ENCODE results near the gene GPNMB.

The GPNMB gene

GRCh38 chr7:23207884-23208283 is 38.7 kb upstream of the GPNMB start:
- H3K36me3 ChIP-seq (ENCODE audit: insufficient read depth, low read length) = peaks cover 8% of the 10 kb centered on the region; the same call in 1 of the 2 replicates
- TF ChIP-seq EZH2 (IDR thresholded peaks at IDR 0.05; ENCODE audit: borderline replicate concordance, low read length) = no peak
- TF ChIP-seq, protein P1, sequence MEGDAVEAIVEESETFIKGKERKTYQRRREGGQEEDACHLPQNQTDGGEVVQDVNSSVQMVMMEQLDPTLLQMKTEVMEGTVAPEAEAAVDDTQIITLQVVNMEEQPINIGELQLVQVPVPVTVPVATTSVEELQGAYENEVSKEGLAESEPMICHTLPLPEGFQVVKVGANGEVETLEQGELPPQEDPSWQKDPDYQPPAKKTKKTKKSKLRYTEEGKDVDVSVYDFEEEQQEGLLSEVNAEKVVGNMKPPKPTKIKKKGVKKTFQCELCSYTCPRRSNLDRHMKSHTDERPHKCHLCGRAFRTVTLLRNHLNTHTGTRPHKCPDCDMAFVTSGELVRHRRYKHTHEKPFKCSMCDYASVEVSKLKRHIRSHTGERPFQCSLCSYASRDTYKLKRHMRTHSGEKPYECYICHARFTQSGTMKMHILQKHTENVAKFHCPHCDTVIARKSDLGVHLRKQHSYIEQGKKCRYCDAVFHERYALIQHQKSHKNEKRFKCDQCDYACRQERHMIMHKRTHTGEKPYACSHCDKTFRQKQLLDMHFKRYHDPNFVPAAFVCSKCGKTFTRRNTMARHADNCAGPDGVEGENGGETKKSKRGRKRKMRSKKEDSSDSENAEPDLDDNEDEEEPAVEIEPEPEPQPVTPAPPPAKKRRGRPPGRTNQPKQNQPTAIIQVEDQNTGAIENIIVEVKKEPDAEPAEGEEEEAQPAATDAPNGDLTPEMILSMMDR (IDR thresholded peaks at IDR 0.05; ENCODE audit: low read length) = no peak
- H3K27ac ChIP-seq (ENCODE audit: low read depth, low read length, poor library complexity, severe bottlenecking) = no peak overlapping the region
- H3K79me2 ChIP-seq (ENCODE audit: insufficient read depth, low read length) = no peaks in the 10 kb centered on the region
- H3K9me2 ChIP-seq (ENCODE audit: low read depth, low read length) = no peaks in the 10 kb centered on the region
- H3K9me3 ChIP-seq (ENCODE audit: low read length) = no peaks in the 10 kb centered on the region
- H3F3A ChIP-seq (ENCODE audit: insufficient read depth, low read length) = no peaks in the 10 kb centered on the region
- H3K9ac ChIP-seq (ENCODE audit: low read length) = no peak overlapping the region
- H3K27me3 ChIP-seq (ENCODE audit: insufficient read depth, low read length) = no peaks in the 10 kb centered on the region
- H4K20me1 ChIP-seq (ENCODE audit: insufficient read depth, low read length) = no peaks in the 10 kb centered on the region
- no peaks in the 10 kb centered on the region for H3K4me1 ChIP-seq (ENCODE audit: insufficient read depth, low read length, severe bottlenecking)
- no peak overlapping the region for H3K4me3 ChIP-seq (ENCODE audit: low read depth, low read length, poor library complexity, severe bottlenecking)
- no peak overlapping the region for H3K4me2 ChIP-seq (ENCODE audit: low read length)
- H2AFZ ChIP-seq (ENCODE audit: low read length) = no peak overlapping the region

- no peak for TF ChIP-seq EZH2 (IDR thresholded peaks at IDR 0.05; ENCODE audit: borderline replicate concordance, low read length)
- TF ChIP-seq, protein P1 (IDR thresholded peaks at IDR 0.05; ENCODE audit: low read length) = no peak
- Histone ChIP-seq H4K20me1 (ENCODE audit: insufficient read depth, low read length) (no peaks in the 10 kb centered on the region), H3K4me2 (ENCODE audit: low read length) (no peak overlapping the region), H3K4me1 (ENCODE audit: insufficient read depth, low read length, severe bottlenecking) (no peaks in the 10 kb centered on the region), H3K9me3 (ENCODE audit: low read length) (no peaks in the 10 kb centered on the region), H3K4me3 (ENCODE audit: low read depth, low read length, poor library complexity, severe bottlenecking) (no peak overlapping the region), H3K9ac (ENCODE audit: low read length) (no peak overlapping the region), H3F3A (ENCODE audit: insufficient read depth, low read length) (no peaks in the 10 kb centered on the region), H2AFZ (ENCODE audit: low read length) (no peak overlapping the region), H3K79me2 (ENCODE audit: insufficient read depth, low read length) (no peaks in the 10 kb centered on the region), H3K9me2 (ENCODE audit: low read depth, low read length) (no peaks in the 10 kb centered on the region), H3K27ac (ENCODE audit: low read depth, low read length, poor library complexity, severe bottlenecking) (no peak overlapping the region), H3K36me3 (ENCODE audit: insufficient read depth, low read length) (peaks cover 8% of the 10 kb centered on the region; the same call in 1 of the 2 replicates), H3K27me3 (ENCODE audit: insufficient read depth, low read length) (no peaks in the 10 kb centered on the region)
Measured at GRCh38 chr7:23208316-23208715, 38.3 kb upstream of the GPNMB start.

GRCh38 chr7:23210506-23210905 is 36.1 kb upstream of the GPNMB start:
- TF ChIP-seq, protein P1 (IDR thresholded peaks at IDR 0.05; ENCODE audit: low read length) = no peak
- TF ChIP-seq EZH2 (IDR thresholded peaks at IDR 0.05; ENCODE audit: borderline replicate concordance, low read length) = no peak
- H3K9ac ChIP-seq (ENCODE audit: low read length) = no peak overlapping the region
- no peak overlapping the region for H2AFZ ChIP-seq (ENCODE audit: low read length)
- H3K79me2 ChIP-seq (ENCODE audit: insufficient read depth, low read length) = no peaks in the 10 kb centered on the region
- H3K9me3 ChIP-seq (ENCODE audit: low read length) = no peaks in the 10 kb centered on the region
- H3K4me3 ChIP-seq (ENCODE audit: low read depth, low read length, poor library complexity, severe bottlenecking) = no peak overlapping the region
- no peaks in the 10 kb centered on the region for H3F3A ChIP-seq (ENCODE audit: insufficient read depth, low read length)
- no peak overlapping the region for H3K27ac ChIP-seq (ENCODE audit: low read depth, low read length, poor library complexity, severe bottlenecking)
- no peaks in the 10 kb centered on the region for H3K9me2 ChIP-seq (ENCODE audit: low read depth, low read length)
- H4K20me1 ChIP-seq (ENCODE audit: insufficient read depth, low read length) = no peaks in the 10 kb centered on the region
- H3K4me1 ChIP-seq (ENCODE audit: insufficient read depth, low read length, severe bottlenecking) = no peaks in the 10 kb centered on the region
- H3K36me3 ChIP-seq (ENCODE audit: insufficient read depth, low read length) = no peaks in the 10 kb centered on the region
- no peak overlapping the region for H3K4me2 ChIP-seq (ENCODE audit: low read length)
- no peaks in the 10 kb centered on the region for H3K27me3 ChIP-seq (ENCODE audit: insufficient read depth, low read length)
